BE2C (cell line): ENCODE data around the gene CST8.

Experiments
- DNase-seq: peaks from one replicate; pipeline ENCODE4 v3.0.0-alpha.2; 2020
- H3K27me3 ChIP-seq: fragments of 250-450 bp; sonication (Bioruptor Pico); 2 replicates; pipeline ENCODE4 v1.5.1; 2020; ENCODE audit warnings: mild to moderate bottlenecking
- H3K36me3 ChIP-seq: fragments of 250-450 bp; sonication (Bioruptor Pico); 2 replicates; pipeline ENCODE4 v1.5.1; 2020; ENCODE audit warnings: mild to moderate bottlenecking
- H3K4me1 ChIP-seq: fragments of 250-450 bp; sonication (Bioruptor Pico); 2 replicates; pipeline ENCODE4 v1.5.1; 2020
- H3K4me3 ChIP-seq: 2 replicates; pipeline ENCODE4 v1.5.1; 2011; ENCODE audit warnings: low read depth, low read length
- H3K9me3 ChIP-seq: fragments of 250-450 bp; sonication (Bioruptor Pico); 2 replicates; pipeline ENCODE4 v1.5.1; 2020
- TF ChIP-seq, protein P1 (sequence below): IDR thresholded peaks from 2 replicates; pipeline ENCODE4 v1.5.1; 2012; ENCODE audit warnings: mild to moderate bottlenecking, low read depth, low read length

The CST8 gene

DNA sequence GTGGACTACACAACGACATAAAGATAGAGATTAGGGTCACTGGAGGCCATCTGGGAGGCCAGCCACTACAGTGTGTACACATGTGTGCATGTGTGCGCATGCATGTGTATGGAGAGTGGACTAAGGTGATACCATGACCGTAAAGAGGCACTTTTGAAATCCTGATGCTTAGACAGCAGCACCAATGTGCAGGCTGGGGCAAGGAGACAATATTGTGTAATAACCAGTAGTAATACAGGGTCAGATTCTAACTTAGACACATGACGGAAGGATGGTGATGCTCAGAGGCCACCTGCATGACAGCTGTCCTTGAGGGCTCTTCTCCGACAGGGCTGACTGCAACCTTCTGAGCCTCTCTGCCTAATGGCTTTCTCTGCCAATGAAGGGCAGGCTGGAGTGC, 51.9 kb downstream of the CST8 start:
- Histone ChIP-seq H3K9me3 (no peaks in the 10 kb centered on the region), H3K4me3 (no peak overlapping the region), H3K36me3 (no peaks in the 10 kb centered on the region), H3K4me1 (no peaks in the 10 kb centered on the region), H3K27me3 (peaks cover 3% of the 10 kb centered on the region; the same call in 1 of the 2 replicates)
- DNase-seq, result no peak
- TF ChIP-seq, protein P1, sequence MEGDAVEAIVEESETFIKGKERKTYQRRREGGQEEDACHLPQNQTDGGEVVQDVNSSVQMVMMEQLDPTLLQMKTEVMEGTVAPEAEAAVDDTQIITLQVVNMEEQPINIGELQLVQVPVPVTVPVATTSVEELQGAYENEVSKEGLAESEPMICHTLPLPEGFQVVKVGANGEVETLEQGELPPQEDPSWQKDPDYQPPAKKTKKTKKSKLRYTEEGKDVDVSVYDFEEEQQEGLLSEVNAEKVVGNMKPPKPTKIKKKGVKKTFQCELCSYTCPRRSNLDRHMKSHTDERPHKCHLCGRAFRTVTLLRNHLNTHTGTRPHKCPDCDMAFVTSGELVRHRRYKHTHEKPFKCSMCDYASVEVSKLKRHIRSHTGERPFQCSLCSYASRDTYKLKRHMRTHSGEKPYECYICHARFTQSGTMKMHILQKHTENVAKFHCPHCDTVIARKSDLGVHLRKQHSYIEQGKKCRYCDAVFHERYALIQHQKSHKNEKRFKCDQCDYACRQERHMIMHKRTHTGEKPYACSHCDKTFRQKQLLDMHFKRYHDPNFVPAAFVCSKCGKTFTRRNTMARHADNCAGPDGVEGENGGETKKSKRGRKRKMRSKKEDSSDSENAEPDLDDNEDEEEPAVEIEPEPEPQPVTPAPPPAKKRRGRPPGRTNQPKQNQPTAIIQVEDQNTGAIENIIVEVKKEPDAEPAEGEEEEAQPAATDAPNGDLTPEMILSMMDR, result no peak

DNA sequence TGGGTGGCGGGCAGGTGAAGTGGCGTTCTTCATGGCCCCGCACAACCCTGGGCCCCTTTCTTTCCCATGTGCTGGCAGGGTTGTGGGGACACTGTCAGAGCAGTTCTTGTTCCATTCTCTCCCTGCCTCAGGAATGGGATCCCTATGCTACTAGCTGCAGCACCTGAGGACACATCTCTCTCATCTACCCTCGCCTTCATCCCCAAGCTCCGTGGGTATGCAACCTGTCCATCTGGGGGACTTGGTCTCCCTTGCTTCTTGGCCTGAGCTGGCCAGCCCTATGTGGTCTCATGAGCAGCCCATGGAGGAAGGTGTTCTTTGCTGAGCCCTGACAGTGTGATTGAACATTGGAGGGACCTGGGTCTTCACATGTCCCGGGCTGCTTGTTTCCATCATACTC, 53.2 kb downstream of the CST8 start:
- TF ChIP-seq, protein P1, result no peak
- H3K36me3 ChIP-seq, result no peaks in the 10 kb centered on the region

More for the DNA sequence above, 53.2 kb downstream of the CST8 start:
- Histone ChIP-seq H3K4me1 (no peaks in the 10 kb centered on the region), H3K4me3 (no peak overlapping the region), H3K27me3 (peaks cover 7% of the 10 kb centered on the region), H3K9me3 (no peaks in the 10 kb centered on the region)
- DNase-seq, result no peak
